Measurements from ENCODE around the gene EEF2. TPM values are rescaled to one million over a fixed set of nuclear protein-coding genes. Genes with fewer than 3 reads are reported as not detected.

Gene EEF2
- total and polyA plus RNA-seq, 2 experiments from 2014 or later = 316 to 2,849 TPM

DNA sequence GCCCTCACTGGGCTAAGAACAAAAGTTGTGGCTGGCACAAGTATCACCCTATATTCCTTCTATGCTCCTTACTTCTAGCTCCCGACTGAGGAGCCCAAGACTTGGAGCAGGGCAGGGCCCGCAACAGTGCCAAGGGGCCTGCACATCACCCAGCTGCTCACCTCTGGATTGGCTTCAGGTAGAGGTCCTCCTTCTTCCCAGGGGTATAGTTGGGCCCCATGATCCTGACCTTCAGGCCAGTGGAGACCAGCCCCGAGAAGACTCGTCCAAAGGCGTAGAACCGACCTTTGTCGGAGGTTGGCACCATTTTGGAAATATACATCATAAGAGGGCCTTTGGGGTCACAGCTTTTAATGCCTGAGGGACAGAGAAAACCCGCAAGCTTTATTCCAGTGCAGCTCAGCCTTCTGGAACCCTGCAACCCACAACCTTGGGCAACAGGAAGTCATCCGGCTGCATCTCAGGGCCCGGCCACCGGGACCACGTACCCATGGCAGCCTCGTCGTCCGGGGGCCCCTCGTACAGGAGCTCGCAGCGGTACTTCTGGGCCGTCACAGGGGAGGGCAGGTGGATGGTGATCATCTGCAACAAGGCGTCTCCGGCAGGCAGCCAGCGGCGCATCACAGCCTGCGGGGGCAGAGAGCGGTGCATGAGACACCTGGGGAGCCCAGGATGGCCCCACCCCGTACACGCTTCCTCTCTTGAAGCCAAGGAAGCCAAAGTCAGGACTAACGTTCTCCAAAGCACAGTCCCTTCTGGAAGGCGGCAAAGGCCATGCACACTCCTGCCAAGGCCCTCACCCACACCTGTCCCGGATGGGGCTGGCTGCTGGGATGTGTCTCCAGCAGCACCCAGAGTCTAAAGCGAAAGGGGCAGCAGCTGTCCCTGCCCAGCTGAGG lies 4.7 kb downstream of the EEF2 start:
- TF ChIP-seq, protein P1, sequence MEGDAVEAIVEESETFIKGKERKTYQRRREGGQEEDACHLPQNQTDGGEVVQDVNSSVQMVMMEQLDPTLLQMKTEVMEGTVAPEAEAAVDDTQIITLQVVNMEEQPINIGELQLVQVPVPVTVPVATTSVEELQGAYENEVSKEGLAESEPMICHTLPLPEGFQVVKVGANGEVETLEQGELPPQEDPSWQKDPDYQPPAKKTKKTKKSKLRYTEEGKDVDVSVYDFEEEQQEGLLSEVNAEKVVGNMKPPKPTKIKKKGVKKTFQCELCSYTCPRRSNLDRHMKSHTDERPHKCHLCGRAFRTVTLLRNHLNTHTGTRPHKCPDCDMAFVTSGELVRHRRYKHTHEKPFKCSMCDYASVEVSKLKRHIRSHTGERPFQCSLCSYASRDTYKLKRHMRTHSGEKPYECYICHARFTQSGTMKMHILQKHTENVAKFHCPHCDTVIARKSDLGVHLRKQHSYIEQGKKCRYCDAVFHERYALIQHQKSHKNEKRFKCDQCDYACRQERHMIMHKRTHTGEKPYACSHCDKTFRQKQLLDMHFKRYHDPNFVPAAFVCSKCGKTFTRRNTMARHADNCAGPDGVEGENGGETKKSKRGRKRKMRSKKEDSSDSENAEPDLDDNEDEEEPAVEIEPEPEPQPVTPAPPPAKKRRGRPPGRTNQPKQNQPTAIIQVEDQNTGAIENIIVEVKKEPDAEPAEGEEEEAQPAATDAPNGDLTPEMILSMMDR (IDR thresholded peaks at IDR 0.05; ENCODE audit: low read depth, low read length) = no peak
- H3K9me3 ChIP-seq (ENCODE audit: low read depth) = no peaks in the 10 kb centered on the region
- H3K36me3 ChIP-seq = peaks cover 83% of the 10 kb centered on the region
- no peak overlapping the region for H3K4me3 ChIP-seq
- H3K4me1 ChIP-seq (ENCODE audit: low read depth) = peaks cover 4% of the 10 kb centered on the region
- no peak for DNase-seq (ENCODE audit: low read depth in 1 of 2, low spot score in 1 of 2)
- H3K27me3 ChIP-seq = no peaks in the 10 kb centered on the region
- H3K27ac ChIP-seq = no peak overlapping the region

DNA sequence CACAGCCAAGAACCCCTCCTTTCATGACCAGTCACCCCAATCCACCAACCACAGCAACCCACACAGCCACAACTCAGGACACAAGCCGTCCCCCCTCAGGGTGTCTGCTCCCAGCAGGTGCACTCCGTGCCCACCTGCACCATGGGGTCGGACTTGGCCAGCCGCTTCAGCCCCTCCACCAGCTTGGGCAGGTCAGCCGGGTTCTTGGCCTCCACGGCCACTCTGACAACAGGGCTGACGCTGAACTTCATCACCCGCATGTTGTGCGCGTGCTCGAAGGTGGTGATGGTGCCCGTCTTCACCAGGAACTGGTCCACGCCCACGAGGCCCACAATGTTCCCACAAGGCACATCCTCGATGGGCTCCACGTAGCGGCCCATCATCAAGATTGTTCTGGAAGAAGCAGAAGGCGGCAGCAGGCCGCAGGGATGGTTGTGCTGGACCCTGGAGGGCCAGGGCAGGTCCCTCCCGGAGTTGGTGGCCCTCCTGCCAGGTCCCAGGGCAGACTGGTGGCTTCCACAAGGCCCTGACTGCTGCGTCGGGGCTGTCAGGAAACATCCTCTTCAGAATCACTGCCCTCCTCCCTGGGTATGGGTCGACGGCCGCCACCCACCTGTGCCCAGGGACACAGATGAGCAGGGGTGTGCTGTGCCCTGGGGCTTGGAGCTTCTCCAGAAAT lies 5.5 kb downstream of the EEF2 start:
- Histone ChIP-seq H3K27ac (no peak overlapping the region), H3K9me3 (ENCODE audit: low read depth) (no peaks in the 10 kb centered on the region), H3K4me1 (ENCODE audit: low read depth) (peaks cover 3% of the 10 kb centered on the region), H3K27me3 (no peaks in the 10 kb centered on the region), H3K36me3 (peaks cover 84% of the 10 kb centered on the region), H3K4me3 (no peak overlapping the region)
- TF ChIP-seq, protein P1 (IDR thresholded peaks at IDR 0.05; ENCODE audit: low read depth, low read length) = no peak
- DNase-seq (ENCODE audit: low read depth in 1 of 2, low spot score in 1 of 2) = no peak

DNA sequence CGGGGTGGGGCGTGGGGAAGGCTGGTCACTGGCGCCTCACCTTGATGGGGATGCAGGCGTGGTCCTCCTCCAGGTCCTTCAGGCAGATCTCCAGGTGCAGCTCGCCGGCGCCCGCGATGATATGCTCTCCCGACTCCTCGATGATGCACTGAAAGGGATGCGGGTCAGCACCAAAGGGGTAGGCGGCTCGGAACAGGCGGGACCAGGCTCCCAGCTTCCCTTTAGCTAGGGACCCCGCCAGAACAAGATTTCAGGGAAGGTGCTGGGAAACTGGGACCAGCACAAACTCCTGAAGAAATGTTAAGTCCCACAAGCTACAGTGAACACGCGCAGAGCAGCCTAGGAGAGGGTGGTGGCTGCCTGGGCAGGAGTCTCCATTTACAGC lies 6.0 kb downstream of the EEF2 start:
- Histone ChIP-seq H3K4me3 (no peak overlapping the region), H3K4me1 (ENCODE audit: low read depth) (peaks cover 3% of the 10 kb centered on the region), H3K27ac (no peak overlapping the region), H3K36me3 (peaks cover 84% of the 10 kb centered on the region), H3K27me3 (no peaks in the 10 kb centered on the region), H3K9me3 (ENCODE audit: low read depth) (no peaks in the 10 kb centered on the region)
- DNase-seq (ENCODE audit: low read depth in 1 of 2, low spot score in 1 of 2) = no peak
- TF ChIP-seq, protein P1 (IDR thresholded peaks at IDR 0.05; ENCODE audit: low read depth, low read length) = no peak

DNA sequence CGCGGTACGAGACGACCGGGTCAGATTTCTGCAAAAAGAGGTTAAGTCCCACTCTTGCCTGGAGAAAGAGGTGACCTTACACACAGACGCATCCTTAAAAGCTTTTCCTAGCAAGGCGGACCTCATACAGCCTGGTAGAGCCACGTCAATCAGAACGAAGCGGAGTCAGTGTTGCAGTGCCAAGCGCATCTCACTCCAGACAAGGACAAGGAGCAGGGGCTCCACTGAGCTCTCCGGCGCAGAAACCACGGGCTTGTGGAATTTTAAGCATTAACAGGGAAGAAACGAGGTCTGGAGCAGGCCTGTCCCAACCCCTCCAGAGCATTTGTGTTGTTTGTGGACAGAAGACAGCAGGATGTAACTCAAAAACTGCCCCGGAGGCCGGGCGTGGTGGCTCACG lies 7.1 kb downstream of the EEF2 start:
- peaks cover 74% of the 10 kb centered on the region for H3K36me3 ChIP-seq
- no peaks in the 10 kb centered on the region for H3K27me3 ChIP-seq
- DNase-seq (ENCODE audit: low read depth in 1 of 2, low spot score in 1 of 2) = no peak
- no peaks in the 10 kb centered on the region for H3K4me1 ChIP-seq (ENCODE audit: low read depth)
- no peaks in the 10 kb centered on the region for H3K9me3 ChIP-seq (ENCODE audit: low read depth)
- no peak overlapping the region for H3K27ac ChIP-seq
- TF ChIP-seq, protein P1 (IDR thresholded peaks at IDR 0.05; ENCODE audit: low read depth, low read length) = no peak
- H3K4me3 ChIP-seq = no peak overlapping the region

DNA sequence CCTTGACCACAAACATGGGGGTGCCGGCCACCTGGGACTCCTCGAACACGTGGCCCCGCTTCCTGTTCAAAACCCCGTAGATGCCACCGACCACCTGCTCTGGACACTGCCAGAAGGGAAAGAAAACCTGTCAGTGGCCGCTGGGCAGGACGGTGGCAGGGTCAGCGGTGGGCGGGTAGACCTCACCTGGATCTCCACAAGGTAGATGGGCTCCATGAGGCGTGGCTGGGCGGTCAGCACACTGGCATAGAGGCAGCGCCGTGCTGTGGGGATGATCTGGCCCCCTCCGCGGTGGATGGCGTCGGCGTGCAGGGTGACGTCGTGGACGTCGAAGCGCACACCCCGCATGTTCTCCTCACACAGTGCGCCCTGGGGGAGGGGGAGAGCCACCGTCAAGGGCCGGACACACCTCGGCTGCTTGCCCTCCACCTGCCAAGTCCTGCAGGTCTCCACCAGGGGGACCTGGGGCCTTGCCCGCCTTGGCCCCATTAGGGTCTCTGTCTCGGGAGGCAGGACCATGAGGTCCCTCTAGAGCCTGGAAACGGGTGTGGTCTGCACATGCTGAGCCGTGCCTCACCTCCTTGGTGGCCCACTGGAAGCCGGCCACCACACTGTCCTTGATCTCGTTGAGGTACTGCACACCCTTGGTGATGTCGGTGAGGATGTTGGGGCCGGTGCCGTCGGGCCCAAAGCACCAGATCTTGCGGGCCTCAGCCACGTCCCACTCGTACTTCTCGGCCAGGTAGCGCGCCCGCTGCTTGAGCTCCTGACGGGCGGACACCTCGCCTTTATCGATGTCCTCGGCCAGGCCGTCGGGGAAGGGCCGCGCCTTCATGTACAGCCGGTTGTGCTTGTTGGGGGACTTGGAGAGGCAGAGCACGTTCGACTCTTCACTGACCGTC lies 7.8 kb downstream of the EEF2 start:
- Histone ChIP-seq H3K27ac (no peak overlapping the region), H3K9me3 (ENCODE audit: low read depth) (no peaks in the 10 kb centered on the region), H3K27me3 (no peaks in the 10 kb centered on the region), H3K4me3 (no peak overlapping the region), H3K4me1 (ENCODE audit: low read depth) (no peaks in the 10 kb centered on the region), H3K36me3 (peaks cover 70% of the 10 kb centered on the region)
- DNase-seq (ENCODE audit: low read depth in 1 of 2, low spot score in 1 of 2) = no peak
- TF ChIP-seq, protein P1 (IDR thresholded peaks at IDR 0.05; ENCODE audit: low read depth, low read length) = no peak
